SH-SY5Y (cell line): Measurements from ENCODE around the gene MOXD1.

Experiments used
- GATA2 ChIP-seq: IDR thresholded peaks from 2 replicates; pipeline ENCODE4 v1.6.1; 2011; ENCODE audit warnings: mild to moderate bottlenecking, low read depth, low read length
- GATA3 ChIP-seq: IDR thresholded peaks from 2 replicates; pipeline ENCODE4 v1.6.1; 2011; ENCODE audit warnings: low read depth, mild to moderate bottlenecking, low read length, moderate library complexity

GRCh38 chr6:132410830-132411229 is 9.6 kb upstream of the MOXD1 start:
- TF ChIP-seq GATA2 (no peak), GATA3 (no peak)
